SK-N-SH (cell line): ENCODE data around the gene FCHO2.

Experiments
- EP300 ChIP-seq, 2 experiments: IDR thresholded peaks; 2 replicates each; pipeline versions ENCODE4 v1.4.0 to v1.6.1; 2012; ENCODE audit warnings: borderline replicate concordance in 1 of 2, low read depth in 1 of 2, low read length in 1 of 2
- EZH2phosphoT487 ChIP-seq: fragments of 200-600 bp; sonication (generic); IDR thresholded peaks from 2 replicates; pipeline ENCODE4 v1.6.1; 2017; ENCODE audit warnings: low read depth, mixed run types, mild to moderate bottlenecking, antibody characterized with exemption, moderate library complexity, borderline replicate concordance
- GABPA ChIP-seq: IDR thresholded peaks from 2 replicates; pipeline ENCODE4 v1.4.0; 2012; ENCODE audit warnings: low read depth, mild to moderate bottlenecking
- GATA2 ChIP-seq: sonication (generic); formaldehyde crosslinking; IDR thresholded peaks from 2 replicates; pipeline ENCODE4 v1.5.0; 2020; ENCODE audit warnings: mild to moderate bottlenecking, missing genetic modification reagents
- POLR2AphosphoS5 ChIP-seq: IDR thresholded peaks from 2 replicates; pipeline ENCODE4 v1.6.1; 2012; ENCODE audit warnings: low read depth, low read length
- SIN3A ChIP-seq: IDR thresholded peaks from 2 replicates; pipeline ENCODE4 v1.6.1; 2012; ENCODE audit warnings: low read depth, mild to moderate bottlenecking, low read length, moderate library complexity, borderline replicate concordance
- TCF12 ChIP-seq: IDR thresholded peaks from 2 replicates; pipeline ENCODE4 v1.4.0; 2012
- YY1 ChIP-seq: IDR thresholded peaks from 2 replicates; pipeline ENCODE4 v1.4.0; 2012; ENCODE audit warnings: low read depth, mild to moderate bottlenecking
- TF ChIP-seq, protein P1 (sequence below): fragments of 200-600 bp; sonication (generic); IDR thresholded peaks from 2 replicates; pipeline ENCODE4 v1.6.1; 2017; ENCODE audit warnings: antibody characterized with exemption, mild to moderate bottlenecking, moderate library complexity
- TF ChIP-seq, protein P2 (sequence below): IDR thresholded peaks from 2 replicates; pipeline ENCODE4 v1.4.0; 2012; ENCODE audit warnings: low read depth, borderline replicate concordance
- TF ChIP-seq, protein P3 (sequence below): IDR thresholded peaks from 2 replicates; pipeline ENCODE4 v1.4.0; 2012; ENCODE audit warnings: low read depth
- TF ChIP-seq, protein P4 (sequence below): fragments of 150-350 bp; IDR thresholded peaks from 2 replicates; pipeline ENCODE4 v1.6.1; 2017; ENCODE audit warnings: antibody characterized with exemption, low read length, low read depth, borderline replicate concordance

DNA sequence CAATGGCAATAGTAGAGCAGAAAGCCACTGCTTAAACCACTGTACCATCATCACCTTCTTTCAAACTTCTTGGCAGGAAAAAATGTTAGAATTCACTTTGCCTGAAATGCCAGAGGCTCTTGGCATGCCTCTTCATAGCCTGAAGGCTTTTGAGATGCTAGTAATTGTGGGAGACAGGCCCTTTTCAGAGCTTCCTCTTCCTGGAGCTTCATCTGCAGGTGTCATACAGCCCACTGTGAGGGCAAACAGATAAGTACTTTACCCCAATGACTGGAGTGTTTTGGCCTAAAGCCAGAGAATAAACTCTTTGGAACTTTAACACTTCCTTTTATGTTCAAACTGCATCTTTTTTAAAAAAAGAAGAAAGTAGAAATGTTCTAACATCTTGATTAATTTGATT lies 83.2 kb downstream of the FCHO2 start:
- TF ChIP-seq, protein P1, sequence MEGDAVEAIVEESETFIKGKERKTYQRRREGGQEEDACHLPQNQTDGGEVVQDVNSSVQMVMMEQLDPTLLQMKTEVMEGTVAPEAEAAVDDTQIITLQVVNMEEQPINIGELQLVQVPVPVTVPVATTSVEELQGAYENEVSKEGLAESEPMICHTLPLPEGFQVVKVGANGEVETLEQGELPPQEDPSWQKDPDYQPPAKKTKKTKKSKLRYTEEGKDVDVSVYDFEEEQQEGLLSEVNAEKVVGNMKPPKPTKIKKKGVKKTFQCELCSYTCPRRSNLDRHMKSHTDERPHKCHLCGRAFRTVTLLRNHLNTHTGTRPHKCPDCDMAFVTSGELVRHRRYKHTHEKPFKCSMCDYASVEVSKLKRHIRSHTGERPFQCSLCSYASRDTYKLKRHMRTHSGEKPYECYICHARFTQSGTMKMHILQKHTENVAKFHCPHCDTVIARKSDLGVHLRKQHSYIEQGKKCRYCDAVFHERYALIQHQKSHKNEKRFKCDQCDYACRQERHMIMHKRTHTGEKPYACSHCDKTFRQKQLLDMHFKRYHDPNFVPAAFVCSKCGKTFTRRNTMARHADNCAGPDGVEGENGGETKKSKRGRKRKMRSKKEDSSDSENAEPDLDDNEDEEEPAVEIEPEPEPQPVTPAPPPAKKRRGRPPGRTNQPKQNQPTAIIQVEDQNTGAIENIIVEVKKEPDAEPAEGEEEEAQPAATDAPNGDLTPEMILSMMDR: no peak
- TF ChIP-seq POLR2AphosphoS5: no peak
- TF ChIP-seq, protein P2, sequence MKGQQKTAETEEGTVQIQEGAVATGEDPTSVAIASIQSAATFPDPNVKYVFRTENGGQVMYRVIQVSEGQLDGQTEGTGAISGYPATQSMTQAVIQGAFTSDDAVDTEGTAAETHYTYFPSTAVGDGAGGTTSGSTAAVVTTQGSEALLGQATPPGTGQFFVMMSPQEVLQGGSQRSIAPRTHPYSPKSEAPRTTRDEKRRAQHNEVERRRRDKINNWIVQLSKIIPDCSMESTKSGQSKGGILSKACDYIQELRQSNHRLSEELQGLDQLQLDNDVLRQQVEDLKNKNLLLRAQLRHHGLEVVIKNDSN: no peak
- no peak for TF ChIP-seq EP300 (IDR thresholded peaks at IDR 0.05; ENCODE audit: borderline replicate concordance in 1 of 2, low read depth in 1 of 2, low read length in 1 of 2)
- no peak for TF ChIP-seq SIN3A
- TF ChIP-seq, protein P3, sequence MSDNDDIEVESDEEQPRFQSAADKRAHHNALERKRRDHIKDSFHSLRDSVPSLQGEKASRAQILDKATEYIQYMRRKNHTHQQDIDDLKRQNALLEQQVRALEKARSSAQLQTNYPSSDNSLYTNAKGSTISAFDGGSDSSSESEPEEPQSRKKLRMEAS: no peak
- no peak for TF ChIP-seq TCF12
- no peak for TF ChIP-seq GATA2 (CRISPR knock-in tag)
- no peak for TF ChIP-seq YY1
- TF ChIP-seq, protein P4, sequence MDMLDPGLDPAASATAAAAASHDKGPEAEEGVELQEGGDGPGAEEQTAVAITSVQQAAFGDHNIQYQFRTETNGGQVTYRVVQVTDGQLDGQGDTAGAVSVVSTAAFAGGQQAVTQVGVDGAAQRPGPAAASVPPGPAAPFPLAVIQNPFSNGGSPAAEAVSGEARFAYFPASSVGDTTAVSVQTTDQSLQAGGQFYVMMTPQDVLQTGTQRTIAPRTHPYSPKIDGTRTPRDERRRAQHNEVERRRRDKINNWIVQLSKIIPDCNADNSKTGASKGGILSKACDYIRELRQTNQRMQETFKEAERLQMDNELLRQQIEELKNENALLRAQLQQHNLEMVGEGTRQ: no peak
- no peak for TF ChIP-seq GABPA
- no peak for TF ChIP-seq EZH2phosphoT487
